Omental fat pad (tissue), 4 donors: ENCODE results near the gene FGGY. TPM values are rescaled to one million over a fixed set of nuclear protein-coding genes. Genes with fewer than 3 reads are reported as not detected.

Source experiments
- ATAC-seq: fragments of 150-250 bp; one replicate; pipeline ENCODE4 v1.9.1; 2016; ENCODE audit warnings: mild to moderate bottlenecking, moderate library complexity; ENCODE audit not compliant: low FRiP score
- DNase-seq: peaks from one replicate; pipeline ENCODE4 v3.0.0-alpha.2; 2019; ENCODE audit warnings: low spot score
- total RNA-seq, 4 donors: library from RNA; depleted of rRNA; stranded (reverse); fragments of >200 nt; gene quantifications; one replicate each; pipeline ENCODE4 v1.1.0, GENCODE V29; 2016
- TF ChIP-seq, protein P1 (sequence below), 3 donors: fragments of 450-650 bp; IDR thresholded peaks; one replicate each; pipeline ENCODE4 v1.5.1; 2016 to 2017; ENCODE audit warnings: antibody characterized with exemption in 3 of 3, mild to moderate bottlenecking in 3 of 3, moderate library complexity in 2 of 3

The FGGY gene
- total RNA-seq, 4 donors from 2014 or later = 4.9 to 20.6 (median 10.7) TPM

DNA sequence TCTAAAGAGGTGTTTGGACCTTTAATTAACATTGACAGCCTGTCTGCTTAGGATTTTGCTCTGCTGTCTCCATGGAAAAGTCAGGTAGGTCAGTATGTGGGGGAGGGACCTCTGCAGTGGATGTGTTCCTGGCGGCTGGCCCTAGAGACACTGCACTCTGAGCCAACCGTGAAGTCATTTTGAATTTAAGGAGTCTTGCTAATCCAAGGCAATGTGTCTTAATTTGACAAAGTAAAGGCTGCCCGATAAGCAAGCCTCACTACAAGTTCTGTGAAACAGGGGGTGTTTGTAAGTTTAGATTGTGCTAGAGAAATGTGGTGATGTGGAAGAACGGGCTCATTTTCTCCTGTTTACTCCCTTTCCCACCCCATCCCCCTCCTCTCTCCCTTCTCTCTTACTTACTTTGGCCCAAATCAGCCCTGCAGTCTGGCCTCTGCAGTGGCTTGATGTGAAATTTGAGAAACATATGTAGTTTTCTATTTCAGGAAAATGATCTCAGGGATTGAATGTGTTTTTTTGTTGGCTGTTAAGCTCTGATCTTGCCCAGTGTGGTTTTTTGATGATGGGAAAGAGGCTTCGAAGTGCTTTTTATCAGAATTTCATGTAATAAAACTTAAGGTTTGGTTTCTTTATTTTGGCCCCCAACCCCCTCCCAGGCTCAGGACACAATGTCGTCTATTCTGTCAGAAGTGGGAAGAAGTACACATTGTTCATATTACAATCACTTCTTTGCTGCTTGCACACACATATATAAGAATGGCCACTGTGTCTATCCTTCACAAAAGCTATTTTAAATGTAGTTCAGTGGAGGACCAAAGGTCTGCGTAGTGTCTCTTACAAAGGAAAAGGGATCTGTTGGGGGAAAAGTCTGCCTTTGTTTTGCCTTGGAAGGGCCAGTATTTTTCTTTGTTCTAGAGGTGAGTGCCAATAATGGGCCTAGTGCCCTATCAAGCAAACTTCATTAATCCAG is 96.6 kb downstream of the FGGY start:
- peak; percentile 96 for ATAC-seq
- TF ChIP-seq, protein P1, sequence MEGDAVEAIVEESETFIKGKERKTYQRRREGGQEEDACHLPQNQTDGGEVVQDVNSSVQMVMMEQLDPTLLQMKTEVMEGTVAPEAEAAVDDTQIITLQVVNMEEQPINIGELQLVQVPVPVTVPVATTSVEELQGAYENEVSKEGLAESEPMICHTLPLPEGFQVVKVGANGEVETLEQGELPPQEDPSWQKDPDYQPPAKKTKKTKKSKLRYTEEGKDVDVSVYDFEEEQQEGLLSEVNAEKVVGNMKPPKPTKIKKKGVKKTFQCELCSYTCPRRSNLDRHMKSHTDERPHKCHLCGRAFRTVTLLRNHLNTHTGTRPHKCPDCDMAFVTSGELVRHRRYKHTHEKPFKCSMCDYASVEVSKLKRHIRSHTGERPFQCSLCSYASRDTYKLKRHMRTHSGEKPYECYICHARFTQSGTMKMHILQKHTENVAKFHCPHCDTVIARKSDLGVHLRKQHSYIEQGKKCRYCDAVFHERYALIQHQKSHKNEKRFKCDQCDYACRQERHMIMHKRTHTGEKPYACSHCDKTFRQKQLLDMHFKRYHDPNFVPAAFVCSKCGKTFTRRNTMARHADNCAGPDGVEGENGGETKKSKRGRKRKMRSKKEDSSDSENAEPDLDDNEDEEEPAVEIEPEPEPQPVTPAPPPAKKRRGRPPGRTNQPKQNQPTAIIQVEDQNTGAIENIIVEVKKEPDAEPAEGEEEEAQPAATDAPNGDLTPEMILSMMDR (IDR thresholded peaks at IDR 0.05) = no peak

DNA sequence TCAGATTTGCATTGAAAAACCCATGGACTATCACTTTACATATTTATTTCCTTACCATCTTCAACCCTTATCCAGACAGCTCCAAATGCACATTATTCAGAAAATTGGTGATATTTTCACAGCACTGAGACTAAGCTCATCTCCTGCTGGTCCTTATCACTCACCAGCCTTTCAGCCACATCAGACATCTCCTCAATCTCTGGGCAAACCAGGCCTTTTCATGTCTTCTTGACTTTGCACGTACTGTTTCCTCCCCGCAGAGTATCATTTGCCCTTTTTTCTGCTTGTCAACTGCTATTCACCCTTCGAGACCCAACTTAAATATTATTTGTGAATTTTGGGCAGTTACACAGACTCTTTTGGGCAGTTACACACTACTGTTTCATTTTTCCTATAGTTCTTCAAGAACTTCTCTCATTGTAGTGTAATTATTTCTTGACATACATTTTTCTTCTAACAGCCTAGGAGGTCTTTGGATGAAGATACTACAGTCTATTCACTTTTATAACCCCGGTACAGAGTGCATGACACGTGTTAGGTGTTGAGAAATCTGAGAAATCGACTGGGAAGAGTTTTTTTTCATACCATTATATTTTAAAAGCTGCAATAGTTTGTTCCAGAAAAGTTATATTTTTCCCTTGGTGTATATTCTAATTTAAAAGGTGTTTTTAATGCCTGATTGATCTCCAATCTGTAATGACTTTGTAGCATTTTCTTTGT is 98.0 kb downstream of the FGGY start:
- DNase-seq (no peak), ATAC-seq (no peak)
- TF ChIP-seq, protein P1 (IDR thresholded peaks at IDR 0.05) = no peak

More for the DNA sequence above, 96.6 kb downstream of the FGGY start:
- no peak for DNase-seq

DNA sequence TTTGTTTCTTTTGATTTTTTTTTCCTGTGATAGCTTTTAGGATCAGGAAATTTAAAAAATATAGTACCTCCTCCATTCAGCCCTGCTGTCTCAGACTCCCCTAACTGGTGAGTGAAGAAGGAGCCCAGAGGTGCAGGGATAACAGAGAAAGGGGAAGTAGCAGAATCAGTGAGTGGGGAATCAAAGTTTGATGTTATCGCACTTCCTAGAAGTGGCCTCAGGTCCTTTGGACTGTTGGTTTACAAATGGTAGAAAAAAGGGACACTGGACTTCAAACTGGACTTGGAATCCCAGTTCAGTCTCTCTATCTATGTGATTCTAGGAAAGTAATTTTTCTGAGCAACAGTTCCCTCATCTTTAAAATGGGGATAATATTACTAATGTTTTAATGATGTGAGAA is 99.5 kb downstream of the FGGY start:
- DNase-seq (no peak), ATAC-seq (no peak)
- TF ChIP-seq, protein P1 (IDR thresholded peaks at IDR 0.05) = no peak

DNA sequence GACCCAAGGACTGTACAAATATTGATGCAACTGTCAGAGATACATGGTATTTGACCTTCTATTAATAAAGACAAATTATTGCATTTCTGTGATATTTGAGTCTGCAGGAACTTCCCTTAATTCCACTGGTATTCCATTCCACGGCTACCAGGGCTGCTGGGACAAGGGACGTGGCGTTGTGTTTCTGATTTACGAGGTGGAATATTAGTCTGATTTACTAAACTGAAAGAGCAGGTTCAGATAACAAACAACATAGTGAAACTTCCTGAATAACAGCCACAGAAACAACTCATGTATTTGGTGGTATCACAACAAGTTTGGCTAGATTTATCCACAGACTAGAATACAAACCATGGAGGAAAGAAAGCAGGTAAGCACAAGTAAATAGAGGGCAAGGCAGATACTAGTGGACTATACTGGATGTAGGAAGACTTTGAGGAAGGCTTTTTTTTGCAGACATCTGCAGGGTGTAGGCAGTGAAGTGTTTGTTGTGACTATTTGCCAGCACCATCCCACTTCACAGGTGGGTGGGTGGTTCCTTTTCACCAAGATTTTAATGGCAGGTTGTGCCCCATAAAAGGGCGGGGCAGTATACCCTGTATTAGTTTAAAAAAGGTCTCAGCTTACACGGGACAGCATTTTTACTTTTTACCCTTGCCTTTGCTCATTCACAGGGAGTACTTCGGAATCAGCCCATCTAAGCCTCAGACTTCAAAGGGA is 100.4 kb downstream of the FGGY start:
- DNase-seq (no peak), ATAC-seq (no peak)
- TF ChIP-seq, protein P1 (IDR thresholded peaks at IDR 0.05) = no peak

DNA sequence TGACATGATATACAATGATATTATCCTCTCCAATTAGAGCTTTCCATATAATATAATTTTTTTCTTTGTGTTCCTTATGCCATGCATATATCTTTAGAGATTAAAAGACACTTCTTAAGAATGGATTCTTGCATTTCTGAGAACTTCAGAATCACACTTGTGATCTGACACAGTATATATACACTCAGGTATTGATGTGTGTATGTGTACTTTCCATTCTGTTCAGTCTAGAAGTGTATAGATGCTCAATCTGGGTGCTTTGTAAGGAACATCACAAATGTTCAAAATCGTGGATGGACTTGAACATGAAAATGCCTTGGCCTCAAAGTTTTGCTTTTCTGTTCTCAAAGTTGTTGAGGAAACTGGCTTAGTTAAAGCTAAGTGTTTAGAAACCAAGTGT is 102.7 kb downstream of the FGGY start:
- TF ChIP-seq, protein P1 (IDR thresholded peaks at IDR 0.05) = no peak
- no peak for ATAC-seq
- no peak for DNase-seq

DNA sequence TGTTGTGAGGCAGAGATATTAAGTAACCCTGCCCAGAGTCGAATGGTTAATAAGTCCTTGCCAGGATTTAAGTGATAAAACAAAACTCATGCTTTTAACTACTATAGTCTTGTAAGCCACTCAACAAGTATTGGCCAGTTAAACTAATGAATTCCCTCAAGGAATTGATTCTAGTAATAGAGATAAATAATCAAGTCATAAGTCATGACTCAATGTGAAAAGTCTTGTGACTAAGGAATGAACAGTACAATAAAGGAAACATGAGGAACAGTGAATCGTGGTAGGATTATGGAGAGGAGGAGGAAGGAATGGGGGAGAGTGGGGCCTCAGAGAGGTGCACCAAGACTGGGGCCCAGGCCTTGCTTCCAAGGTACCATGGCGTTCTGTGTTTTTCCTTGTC is 104.7 kb downstream of the FGGY start:
- ATAC-seq (no peak), DNase-seq (no peak)

More for the DNA sequence above, 104.7 kb downstream of the FGGY start:
- TF ChIP-seq, protein P1 (IDR thresholded peaks at IDR 0.05) = no peak
